Pancreas (tissue), 10 donors: ENCODE measurements around the gene SCARF2. TPM values are rescaled to one million over a fixed set of nuclear protein-coding genes. Genes with fewer than 3 reads are reported as not detected.
"Not testable (repeated sequence)": the region's sequence is repeated elsewhere in the genome, so short reads cannot be mapped to it uniquely, and the experiment has no call there.

Source experiments
- ATAC-seq, 4 donors: fragments of 200-7000 bp; cut with Tn5 transposase; one replicate each; pipeline versions ENCODE4 v1.8.0 to v1.9.1; 2020; ENCODE audit warnings: mild to moderate bottlenecking in 4 of 4, moderate library complexity in 4 of 4
- DNase-seq, 6 donors: peaks; one replicate each; pipeline ENCODE4 v3.0.0-alpha.2; 2020
- FAIRE-seq: peaks from 2 replicates; lab custom pipeline; 2012; peaks lifted over from hg19 to GRCh38; lab: Jason Lieb, UNC
- H3K27ac ChIP-seq, 4 donors: fragments of 200-600 bp; sonication (generic); 1 replicate in 3 of 4; 2 replicates in 1 of 4; pipeline versions ENCODE4 v1.5.0 to v1.8.0; 2020
- H3K27me3 ChIP-seq, 4 donors: fragments of 200-600 bp; one replicate each; pipeline ENCODE4 v1.8.0; 2021
- H3K36me3 ChIP-seq, 3 donors: fragments of 200-600 bp; sonication (generic) in 1 of 3; one replicate each; pipeline versions ENCODE4 v1.5.0 to v1.8.0; 2020 to 2021
- H3K4me1 ChIP-seq, 3 donors: fragments of 200-600 bp; one replicate each; pipeline ENCODE4 v1.8.0; 2021
- H3K4me3 ChIP-seq, 4 donors: fragments of 200-600 bp; sonication (generic) in 2 of 4; one replicate each; pipeline versions ENCODE4 v1.5.0 to v1.8.0; 2020 to 2021
- H3K9me3 ChIP-seq, 4 donors: fragments of 200-600 bp; one replicate each; pipeline ENCODE4 v1.8.0; 2021
- WGBS, 2 donors: extraction: QIAGEN DNeasy Blood & Tissue Kit; methylation state at CpG; one replicate each; pipeline ENCODE4 v1.1.7; 2013; 5-methylcytosine and 5-hydroxymethylcytosine counted together
- intact Hi-C, 3 donors: fragments of 100-400 bp; cut with DNase I; formaldehyde crosslinking; loops; one replicate each; pipeline versions ENCODE4 v1.11.1 to v1.14.2; 2022
- polyA plus RNA-seq, 2 donors: library from polyadenylated mRNA; stranded (reverse); fragments of 200-250 nt; gene quantifications; one replicate each; pipeline ENCODE4 v1.2.3, GENCODE V29; 2013
- total RNA-seq, 6 donors: library from RNA; stranded (reverse); fragmentation: NEBNext Ultra II Directional in 4 of 6; extraction: Animal tissue kit (Norgen Biotek cat#: 25700) in 4 of 6; gene quantifications; one replicate each; pipeline versions ENCODE4 v1.2.1 to v1.2.4, GENCODE V29; 2021 to 2023
- TF ChIP-seq, protein P1 (sequence below), 4 donors: fragments of 200-600 bp; sonication (generic) in 3 of 4; IDR thresholded peaks; one replicate each; pipeline versions ENCODE4 v1.5.0 to v1.8.0; 2021; ENCODE audit warnings: antibody characterized with exemption in 4 of 4
- donor health status: healthy with polysubstance abuse.
- donor health status: DM: no; HTN: no; CAD: no; lungs with moderate emphysema.
- donor health status: DM: no; HTN: no; CAD: no.
- donor health status: control.
- donor health status: control.
- donor health status: Bipolar disorder and iron deficiency.
- donor health status: DM: yes; HTN: yes; CAD: no.
- donor health status: DM: no; HTN: no; CAD: no.
- donor health status: DM: no; HTN: no; CAD: no.
- donor health status: DM: yes; HTN: yes; CAD: no.

Gene SCARF2
- total and polyA plus RNA-seq, 8 donors: 1.1 to 5.2 (median 1.5) TPM

DNA sequence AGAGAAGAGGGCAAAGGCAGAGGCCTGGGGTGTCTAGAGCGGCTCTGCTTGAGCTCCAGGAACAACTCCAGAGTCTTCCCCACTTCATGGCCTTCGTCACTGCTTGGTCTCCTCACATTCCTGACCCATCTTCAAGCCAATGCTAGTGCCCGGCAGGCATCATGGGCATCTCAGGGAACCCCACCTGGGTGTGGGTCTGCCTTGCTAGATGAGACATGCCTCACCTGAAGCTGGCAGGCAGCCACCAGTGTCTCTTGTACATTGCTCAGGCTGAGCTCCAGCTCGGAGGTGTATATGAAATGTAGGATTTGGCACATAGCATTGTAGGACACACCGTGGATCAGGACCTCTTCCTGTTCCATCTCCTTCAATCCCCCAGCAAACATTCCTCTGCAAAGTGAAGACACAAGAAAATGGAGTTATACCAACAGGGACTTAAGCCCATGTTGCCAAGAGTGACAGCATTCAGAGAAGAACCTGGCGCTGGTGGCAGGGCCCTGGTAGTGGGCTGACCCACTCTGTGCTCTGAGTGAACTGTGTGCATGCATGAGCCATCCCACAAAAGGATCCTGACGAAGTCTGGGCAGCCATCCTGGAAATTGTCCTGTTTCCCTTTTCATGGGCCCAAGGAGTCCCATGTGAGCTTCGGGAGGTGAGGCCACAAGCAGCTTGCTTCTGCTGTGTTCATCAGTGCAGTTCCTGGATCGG lies 33.7 kb upstream of the SCARF2 start:
- DNase-seq: no peak
- H3K27ac ChIP-seq: no peak overlapping the region
- ATAC-seq: no peak
- no peak overlapping the region for H3K4me3 ChIP-seq
- intact Hi-C loops: no loop called here
- H3K36me3 ChIP-seq: no peaks in the 10 kb centered on the region
- peaks cover 0 to 8% (median 0%) of the 10 kb centered on the region in 3 donors for H3K4me1 ChIP-seq
- H3K9me3 ChIP-seq: no peaks in the 10 kb centered on the region
- WGBS, 2 donors: 95 to 98% methylated on average over 9 of the region's 9 CpGs
- TF ChIP-seq, protein P1, sequence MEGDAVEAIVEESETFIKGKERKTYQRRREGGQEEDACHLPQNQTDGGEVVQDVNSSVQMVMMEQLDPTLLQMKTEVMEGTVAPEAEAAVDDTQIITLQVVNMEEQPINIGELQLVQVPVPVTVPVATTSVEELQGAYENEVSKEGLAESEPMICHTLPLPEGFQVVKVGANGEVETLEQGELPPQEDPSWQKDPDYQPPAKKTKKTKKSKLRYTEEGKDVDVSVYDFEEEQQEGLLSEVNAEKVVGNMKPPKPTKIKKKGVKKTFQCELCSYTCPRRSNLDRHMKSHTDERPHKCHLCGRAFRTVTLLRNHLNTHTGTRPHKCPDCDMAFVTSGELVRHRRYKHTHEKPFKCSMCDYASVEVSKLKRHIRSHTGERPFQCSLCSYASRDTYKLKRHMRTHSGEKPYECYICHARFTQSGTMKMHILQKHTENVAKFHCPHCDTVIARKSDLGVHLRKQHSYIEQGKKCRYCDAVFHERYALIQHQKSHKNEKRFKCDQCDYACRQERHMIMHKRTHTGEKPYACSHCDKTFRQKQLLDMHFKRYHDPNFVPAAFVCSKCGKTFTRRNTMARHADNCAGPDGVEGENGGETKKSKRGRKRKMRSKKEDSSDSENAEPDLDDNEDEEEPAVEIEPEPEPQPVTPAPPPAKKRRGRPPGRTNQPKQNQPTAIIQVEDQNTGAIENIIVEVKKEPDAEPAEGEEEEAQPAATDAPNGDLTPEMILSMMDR (IDR thresholded peaks at IDR 0.05): no peak
- no peak for FAIRE-seq
- no peaks in the 10 kb centered on the region for H3K27me3 ChIP-seq

DNA sequence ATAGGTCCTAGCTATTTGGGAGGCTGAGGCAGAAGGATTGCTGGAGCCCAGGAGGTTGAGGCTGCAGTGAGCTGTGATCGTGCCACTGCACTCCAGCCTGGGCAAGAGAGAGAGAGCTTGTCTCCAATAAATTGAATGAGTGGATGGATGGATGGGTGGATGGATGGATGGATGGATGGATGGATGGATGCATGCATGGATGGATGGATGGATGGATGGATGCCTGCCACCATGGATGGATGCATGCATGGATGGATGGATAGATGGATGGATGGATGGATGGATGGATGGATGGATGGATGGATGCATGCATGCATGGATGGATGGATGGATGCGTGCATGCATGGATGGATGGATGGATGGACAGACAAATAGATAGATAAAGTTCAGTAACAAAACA lies 32.9 kb upstream of the SCARF2 start:
- H3K27me3 ChIP-seq, intact Hi-C loops, H3K9me3 ChIP-seq, DNase-seq, H3K27ac ChIP-seq, H3K4me1 ChIP-seq, ATAC-seq, H3K4me3 ChIP-seq, FAIRE-seq, H3K36me3 ChIP-seq: not testable (repeated sequence)
- WGBS, 2 donors: 97 to 99% methylated on average over 2 of the region's 2 CpGs

DNA sequence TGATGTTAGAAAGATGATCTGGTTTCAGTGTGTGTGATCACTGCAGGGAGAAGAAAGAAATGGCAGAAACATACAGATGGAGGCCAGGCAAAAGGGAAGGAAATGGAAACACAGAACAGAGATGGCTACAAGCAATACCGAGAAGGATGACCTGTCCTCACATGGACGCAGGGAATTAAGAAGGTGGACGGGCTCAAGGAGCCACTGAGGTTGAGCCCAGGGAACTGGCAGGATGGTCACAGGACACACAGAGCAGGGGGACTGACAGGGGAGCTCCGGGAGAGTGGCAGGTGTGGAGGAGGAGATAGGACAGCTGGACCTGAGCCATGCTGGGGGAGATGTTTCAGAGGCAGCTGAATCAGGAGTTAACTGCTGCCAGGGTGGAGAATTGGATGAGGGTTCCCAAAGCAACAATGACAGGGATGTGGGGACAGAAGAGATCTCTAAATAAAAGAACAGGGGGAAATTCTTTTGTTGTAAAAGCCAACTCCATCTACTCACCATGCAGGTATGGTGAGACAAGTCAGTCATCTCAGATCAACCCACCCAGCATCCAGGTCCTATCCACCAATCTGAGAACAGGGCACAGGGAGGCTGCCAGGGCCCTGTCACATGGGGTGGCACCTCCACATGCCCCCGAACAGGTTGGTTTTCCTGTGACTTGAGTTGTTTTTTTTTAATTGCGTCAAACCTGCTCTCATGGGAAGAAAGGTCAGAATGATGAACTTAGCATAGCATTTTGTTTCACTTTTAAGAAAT lies 31.7 kb upstream of the SCARF2 start:
- H3K27ac ChIP-seq: no peak overlapping the region
- H3K4me3 ChIP-seq: no peak overlapping the region
- TF ChIP-seq, protein P1 (IDR thresholded peaks at IDR 0.05): no peak
- H3K4me1 ChIP-seq: peaks cover 0 to 8% (median 0%) of the 10 kb centered on the region in 3 donors
- intact Hi-C loops: no loop called here
- H3K27me3 ChIP-seq: no peaks in the 10 kb centered on the region
- peaks cover 0 to 6% (median 0%) of the 10 kb centered on the region in 3 donors for H3K36me3 ChIP-seq
- no peak for FAIRE-seq
- no peaks in the 10 kb centered on the region for H3K9me3 ChIP-seq
- DNase-seq: no peak
- no peak for ATAC-seq
- 64 to 80% methylated on average over 6 of the region's 6 CpGs for WGBS, 2 donors

DNA sequence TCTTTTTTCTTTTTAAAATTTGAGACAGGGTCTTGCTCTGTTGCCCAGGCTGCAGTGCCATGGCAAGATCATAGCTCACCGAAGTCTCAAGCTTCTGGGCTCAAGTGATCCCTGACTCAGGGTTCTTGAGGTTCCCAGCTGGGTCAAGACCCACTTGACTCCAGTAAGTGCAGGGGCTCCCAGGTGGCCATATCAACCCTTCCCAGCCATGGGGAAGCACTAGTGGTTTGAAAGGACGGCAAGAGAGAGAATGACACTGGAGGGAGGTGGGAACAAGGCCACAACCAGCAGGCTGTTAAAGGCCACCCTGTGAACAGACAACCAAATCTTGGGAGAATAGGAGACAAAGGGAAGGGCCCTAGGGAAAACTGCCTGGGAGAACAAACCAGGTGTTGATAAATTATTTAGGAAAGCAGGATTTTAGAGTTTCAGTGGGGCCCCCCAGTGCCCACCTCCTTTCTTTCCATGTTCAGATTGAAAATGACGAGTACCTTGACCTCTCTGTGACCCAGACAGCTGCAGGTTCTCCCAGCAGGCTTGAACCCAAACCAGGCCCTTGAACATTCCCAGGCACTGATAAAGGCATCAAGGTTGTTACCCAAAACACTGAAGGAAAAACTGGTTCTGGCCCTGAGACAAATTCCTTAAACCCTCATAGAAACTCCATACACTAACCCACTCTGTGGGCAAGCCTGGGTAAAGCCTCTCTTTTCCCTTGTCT lies 29.2 kb upstream of the SCARF2 start:
- FAIRE-seq (no peak), ATAC-seq (peak in 3 of 4 donors; percentile 33 to 78 (median 66)), DNase-seq (peak in 3 of 6 donors; percentile 24 to 36 (median 24))
- TF ChIP-seq, protein P1 (IDR thresholded peaks at IDR 0.05): no peak
- Histone ChIP-seq H3K4me1 (peaks cover 0 to 8% (median 0%) of the 10 kb centered on the region in 3 donors), H3K9me3 (no peaks in the 10 kb centered on the region), H3K27me3 (no peaks in the 10 kb centered on the region), H3K36me3 (peaks cover 0 to 9% (median 0%) of the 10 kb centered on the region in 3 donors), H3K27ac (no peak overlapping the region), H3K4me3 (no peak overlapping the region)
- 55 to 56% methylated on average over 3 of the region's 3 CpGs for whole genome bisulfite sequencing, 2 donors
- intact Hi-C loops: no loop called here

DNA sequence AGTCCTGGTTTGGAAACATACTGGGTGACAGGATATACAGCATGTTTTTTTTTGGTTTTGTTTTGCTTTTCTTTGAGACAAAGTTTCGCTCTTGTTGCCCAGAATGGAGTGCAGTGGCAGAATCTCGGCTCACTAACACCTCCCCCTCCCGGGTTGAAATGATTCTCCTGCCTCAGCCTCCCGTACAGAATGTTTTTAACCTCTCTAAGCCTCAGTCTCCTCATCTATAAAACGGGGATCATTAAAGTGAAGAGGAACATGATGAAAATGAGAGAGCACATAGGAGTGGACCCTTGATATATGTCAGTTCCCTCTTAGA lies 28.1 kb upstream of the SCARF2 start:
- Histone ChIP-seq H3K9me3 (no peaks in the 10 kb centered on the region), H3K36me3 (peaks cover 0 to 9% (median 0%) of the 10 kb centered on the region in 3 donors), H3K4me1 (peaks cover 0 to 8% (median 0%) of the 10 kb centered on the region in 3 donors), H3K4me3 (no peak overlapping the region), H3K27me3 (no peaks in the 10 kb centered on the region), H3K27ac (no peak overlapping the region)
- no peak for FAIRE-seq
- WGBS, 2 donors: 95 to 97% methylated on average over 5 of the region's 5 CpGs
- TF ChIP-seq, protein P1 (IDR thresholded peaks at IDR 0.05): no peak
- DNase-seq: no peak
- ATAC-seq: no peak
- intact Hi-C loops: no loop called here
